H1 (cell line): Measurements from ENCODE around the gene CYP26A1. TPM values are rescaled to one million over a fixed set of nuclear protein-coding genes. Genes with fewer than 3 reads are reported as not detected.

Experiments used
- CHD7 ChIP-seq: fragments of 300-600 bp; sonication (generic); IDR thresholded peaks from 2 replicates; pipeline ENCODE4 v1.7.1; 2012; ENCODE audit warnings: low read length, moderate library complexity, mild to moderate bottlenecking, inconsistent platforms; ENCODE audit not compliant: insufficient replicate concordance
- EZH2 ChIP-seq: fragments of 200-600 bp; sonication (generic); IDR thresholded peaks from 2 replicates; pipeline ENCODE4 v1.7.1; 2012; ENCODE audit warnings: low read depth, mild to moderate bottlenecking, moderate library complexity, low read length, inconsistent platforms; ENCODE audit not compliant: severe bottlenecking
- JUND ChIP-seq: IDR thresholded peaks from 2 replicates; pipeline ENCODE4 v1.6.1; 2011; ENCODE audit warnings: mild to moderate bottlenecking, improper control_type of control experiment, low read length
- KDM1A ChIP-seq: fragments of 200-600, 300-600 bp; sonication (generic); IDR thresholded peaks from 2 replicates; pipeline ENCODE4 v1.7.1; 2016; ENCODE audit warnings: mild to moderate bottlenecking, low read length, borderline replicate concordance
- MAX ChIP-seq: IDR thresholded peaks from 2 replicates; pipeline ENCODE4 v1.6.1; 2012; ENCODE audit warnings: inconsistent platforms
- RFX5 ChIP-seq: IDR thresholded peaks from 2 replicates; pipeline ENCODE4 v1.6.1; 2011; ENCODE audit warnings: low read depth, low read length, improper control_type of control experiment, borderline replicate concordance
- RNF2 ChIP-seq: fragments of 200-900, 300-1000 bp; sonication (generic); IDR thresholded peaks from 2 replicates; pipeline ENCODE4 v1.7.1; 2016; ENCODE audit warnings: borderline replicate concordance, low read depth, mild to moderate bottlenecking, antibody characterized with exemption, low read length; ENCODE audit not compliant: poor library complexity, severe bottlenecking; ENCODE audit errors: missing control alignments
- SP1 ChIP-seq: IDR thresholded peaks from 2 replicates; pipeline ENCODE4 v1.6.1; 2011; ENCODE audit warnings: low read depth, low read length
- TAF7 ChIP-seq: optimal IDR thresholded peaks from 2 replicates; pipeline ENCODE3; 2011; ENCODE audit warnings: low read depth, mild to moderate bottlenecking, inconsistent platforms, low read length, moderate library complexity, borderline replicate concordance
- USF2 ChIP-seq: IDR thresholded peaks from 2 replicates; pipeline ENCODE4 v1.6.1; 2011; ENCODE audit warnings: low read length, improper control_type of control experiment
- polyA plus RNA-seq, 7 experiments: library from polyadenylated mRNA; depleted of rRNA in 3 of 7; stranded (reverse) in 5 of 7; unstranded in 2 of 7; fragments of >200 nt in 5 of 7; fragments of 200-250 nt in 2 of 7; gene quantifications; 1 replicate in 5 of 7; 2 replicates in 1 of 7; 4 replicates in 1 of 7; pipeline versions ENCODE4 v1.2.1 to v1.2.3, GENCODE V29; 2011 to 2013; ENCODE audit warnings: missing spikeins in 2 of 7, mixed read lengths in 2 of 7
- total RNA-seq: library from RNA; stranded (reverse); fragmentation: NEBNext Ultra II Directional; extraction: Animal tissue kit (Norgen Biotek cat#: 25700); gene quantifications from 2 replicates; pipeline ENCODE4 v1.2.1, GENCODE V29; 2021

The CYP26A1 gene
- total and polyA plus RNA-seq, 2 of the 8 experiments (the other 6 are each of a cell fraction or from before 2014, with no cell fraction given) = 5.0 to 9.1 TPM

GRCh38 chr10:93039721-93040120, 34.0 kb upstream of the CYP26A1 start (continued):
- TF ChIP-seq USF2 (no peak), EZH2 (no peak), MAX (peak; percentile 59), CHD7 (no peak), KDM1A (no peak), RNF2 (no peak), SP1 (no peak), RFX5 (no peak), JUND (0 out of 2 replicates have a peak, but pooled peaks have one; percentile 38), TAF7 (no peak)
